Muscle of back (tissue), 11 donors: ENCODE data around the gene CEPT1. TPM values are rescaled to one million over a fixed set of nuclear protein-coding genes. Genes with fewer than 3 reads are reported as not detected.

Source experiments
- DNase-seq, 3 donors: peaks; one replicate each; pipeline versions ENCODE4 v3.0.0 to v3.0.0-alpha.2; 2013
- polyA plus RNA-seq, 10 donors: library from polyadenylated mRNA; unstranded; fragments of 120-200 nt; gene quantifications; one replicate each; pipeline ENCODE4 v1.2.1, GENCODE V29; 2013; ENCODE audit not compliant: insufficient read length in 10 of 10

CEPT1 gene
- polyA plus RNA-seq, 10 donors: 16.4 to 33.0 (median 23.5) TPM

GRCh38 chr1:111145963-111146768 is 6.1 kb downstream of the CEPT1 start:
- DNase-seq: no peak

- DNase-seq: no peak
Observed at GRCh38 chr1:111147948-111148347, 7.9 kb downstream of the CEPT1 start.

GRCh38 chr1:111148376-111148881 is 8.4 kb downstream of the CEPT1 start:
- no peak for DNase-seq

GRCh38 chr1:111151838-111152237 is 11.8 kb downstream of the CEPT1 start:
- DNase-seq: no peak

GRCh38 chr1:111154021-111154999 is 14.3 kb downstream of the CEPT1 start:
- no peak for DNase-seq

- no peak for DNase-seq
Observed at GRCh38 chr1:111157431-111157830, 17.4 kb downstream of the CEPT1 start.

GRCh38 chr1:111161843-111162487 is 21.9 kb downstream of the CEPT1 start:
- DNase-seq: no peak

- peak in 1 of 3 donors; percentile 11 for DNase-seq
Observed at GRCh38 chr1:111162488-111162880, 22.5 kb downstream of the CEPT1 start.

GRCh38 chr1:111163363-111163762 is 23.3 kb downstream of the CEPT1 start:
- DNase-seq: no peak

GRCh38 chr1:111164151-111164550 is 24.1 kb downstream of the CEPT1 start:
- DNase-seq: no peak

- DNase-seq: no peak
Observed at GRCh38 chr1:111172463-111172862, 32.4 kb downstream of the CEPT1 start.

GRCh38 chr1:111174070-111174469 is 34.0 kb downstream of the CEPT1 start:
- no peak for DNase-seq

- no peak for DNase-seq
Observed at GRCh38 chr1:111175349-111175748, 35.3 kb downstream of the CEPT1 start.

- no peak for DNase-seq
Observed at GRCh38 chr1:111176678-111177077, 36.7 kb downstream of the CEPT1 start.

- DNase-seq: no peak
Observed at GRCh38 chr1:111179968-111180533, 40.0 kb downstream of the CEPT1 start.

- no peak for DNase-seq
Observed at GRCh38 chr1:111182052-111182451, 42.0 kb downstream of the CEPT1 start.

GRCh38 chr1:111183308-111184069 is 43.5 kb downstream of the CEPT1 start:
- DNase-seq: no peak

GRCh38 chr1:111184663-111185062 is 44.6 kb downstream of the CEPT1 start:
- DNase-seq: no peak

- DNase-seq: no peak
Observed at GRCh38 chr1:111190931-111191451, 51.0 kb downstream of the CEPT1 start.

- DNase-seq: peak in 1 of 3 donors; percentile 40
Observed at GRCh38 chr1:111191496-111191895, 51.5 kb downstream of the CEPT1 start.

GRCh38 chr1:111192074-111192473 is 52.1 kb downstream of the CEPT1 start:
- no peak for DNase-seq
